Activated CD8-positive, alpha-beta memory T cell treated with anti-CD3 and anti-CD28 coated beads, Interleukin-2, amount 50 U/mL, for 48 hours (primary cell): ENCODE data around the gene DTNA.
"Not testable (repeated sequence)": the region's sequence is repeated elsewhere in the genome, so short reads cannot be mapped to it uniquely, and the experiment has no call there.

Experiments used
- DNase-seq: peaks from one replicate; pipeline ENCODE4 v3.0.0-alpha.2; 2020

Gene DTNA

DNA sequence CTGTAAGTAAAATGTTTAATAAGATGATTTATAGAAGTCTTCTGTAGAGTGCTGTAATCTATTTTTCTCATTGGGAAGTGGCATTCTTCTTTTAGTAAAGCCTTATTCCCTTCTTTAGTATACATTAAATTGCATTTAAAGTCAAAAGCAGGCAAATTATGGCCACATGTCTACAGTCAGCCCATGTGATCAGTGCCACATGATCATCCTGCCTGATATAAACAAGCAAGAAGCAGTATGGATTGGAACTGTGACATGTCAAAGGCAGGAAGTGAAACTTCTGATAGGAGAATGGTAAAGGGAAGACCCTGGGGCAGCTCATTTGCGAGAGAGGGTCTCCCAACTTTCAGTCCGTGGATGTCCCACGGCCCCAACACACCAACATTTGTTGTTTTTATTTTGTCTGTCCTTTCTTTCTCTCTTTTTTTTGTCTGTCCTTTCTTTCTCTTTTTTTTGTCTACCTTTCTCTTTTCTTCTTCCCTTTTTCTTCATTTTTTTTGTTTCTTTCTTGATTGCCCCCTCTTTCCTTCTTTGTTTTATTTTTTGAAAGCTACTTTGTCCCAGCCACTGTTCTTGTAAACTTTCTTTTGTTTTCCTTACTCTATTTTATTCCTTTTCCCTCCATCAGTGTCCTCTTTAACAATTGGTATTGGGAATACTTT, 154.9 kb downstream of the DTNA start:
- no peak for DNase-seq

DNA sequence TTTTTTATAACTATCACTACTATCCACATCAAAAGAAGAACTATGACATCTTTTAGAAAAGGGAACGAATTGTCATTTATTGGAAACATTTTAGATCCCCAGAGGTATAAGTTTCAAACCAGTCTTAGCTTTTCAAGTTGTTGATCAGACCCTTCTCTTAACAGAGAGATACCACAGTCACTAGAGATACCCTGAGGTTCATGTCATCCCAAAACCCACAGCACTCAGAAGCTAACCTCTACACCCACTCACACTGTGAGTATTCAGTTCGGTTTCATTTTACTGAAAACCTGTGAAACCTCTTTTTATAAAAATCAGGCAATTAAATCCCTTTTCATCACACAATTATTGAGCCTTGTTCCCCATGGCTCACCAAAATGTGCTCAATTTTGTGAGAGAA, 156.2 kb downstream of the DTNA start:
- no peak for DNase-seq

DNA sequence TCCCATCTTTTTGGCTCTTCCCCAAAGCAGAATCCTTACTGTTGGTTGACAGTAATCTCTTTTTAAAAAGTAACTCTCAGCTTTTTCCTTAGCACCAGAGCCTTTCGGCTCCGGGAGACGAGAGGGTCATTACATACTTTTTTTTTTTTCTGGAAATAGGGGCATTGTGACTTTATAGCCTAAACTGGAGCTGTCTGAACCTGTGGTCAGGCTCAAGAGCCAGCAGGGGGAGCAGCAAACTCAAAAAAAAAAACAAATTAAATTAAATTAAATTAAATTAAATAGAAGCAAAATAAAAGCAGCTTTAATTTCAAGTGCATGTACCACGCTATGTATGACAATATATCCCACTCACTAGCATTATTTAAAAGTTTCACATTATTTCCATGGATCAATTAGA, 156.6 kb downstream of the DTNA start:
- DNase-seq = no peak

DNA sequence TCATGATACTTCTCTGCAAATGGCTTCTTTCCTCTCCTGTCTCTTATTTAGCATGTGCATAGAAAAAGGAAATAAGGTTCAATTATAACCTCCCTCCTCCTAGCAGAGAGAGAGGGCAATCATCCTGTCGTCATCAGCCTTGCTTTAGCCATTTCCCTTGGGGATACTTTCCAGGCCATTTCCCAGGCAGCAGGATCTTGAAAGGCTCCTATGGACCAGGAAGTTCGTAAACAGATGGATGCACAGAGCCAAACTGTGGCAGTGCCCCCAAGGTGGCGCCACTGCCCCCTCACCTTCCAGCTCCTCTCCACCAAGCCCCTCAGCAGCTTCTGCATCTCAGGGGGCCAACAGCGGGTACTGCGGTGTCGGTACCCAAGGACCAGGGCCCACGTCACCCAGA, 157.4 kb downstream of the DTNA start:
- no peak for DNase-seq

DNA sequence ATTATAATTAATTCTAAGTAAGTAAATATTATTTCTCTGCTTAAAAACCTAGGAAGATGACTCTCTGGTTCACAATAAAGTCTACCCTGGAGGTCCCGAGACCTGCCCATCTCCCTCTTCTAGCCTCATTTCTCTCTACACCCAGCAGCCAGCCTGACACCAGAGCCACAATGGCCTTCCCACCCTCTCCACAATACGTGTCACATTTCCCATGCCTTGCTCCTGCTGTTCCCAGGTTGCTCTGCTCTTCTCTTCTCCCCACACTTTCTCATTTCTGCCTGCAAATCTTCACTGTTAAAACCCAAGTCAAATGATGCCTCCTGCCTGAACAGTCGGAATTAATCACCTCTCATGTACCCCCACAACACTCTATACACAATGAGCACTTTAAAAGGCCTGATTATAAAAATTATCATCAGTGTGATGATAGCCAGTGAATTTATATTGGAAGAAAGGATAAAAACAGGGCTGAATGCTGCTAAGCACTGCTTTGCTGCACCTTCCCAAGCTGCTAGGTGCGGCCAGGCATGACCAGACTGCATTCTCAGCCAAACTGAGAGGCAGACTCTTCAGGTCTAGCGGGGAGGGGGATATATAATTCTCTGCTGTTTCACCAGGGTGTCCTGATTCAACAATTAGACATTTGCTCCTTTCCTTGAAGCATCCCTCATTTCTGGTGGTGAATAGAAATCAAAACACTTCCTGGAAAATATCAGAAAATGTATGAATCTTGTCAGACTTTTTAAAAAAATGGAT, 160.6 kb downstream of the DTNA start:
- DNase-seq = no peak

DNA sequence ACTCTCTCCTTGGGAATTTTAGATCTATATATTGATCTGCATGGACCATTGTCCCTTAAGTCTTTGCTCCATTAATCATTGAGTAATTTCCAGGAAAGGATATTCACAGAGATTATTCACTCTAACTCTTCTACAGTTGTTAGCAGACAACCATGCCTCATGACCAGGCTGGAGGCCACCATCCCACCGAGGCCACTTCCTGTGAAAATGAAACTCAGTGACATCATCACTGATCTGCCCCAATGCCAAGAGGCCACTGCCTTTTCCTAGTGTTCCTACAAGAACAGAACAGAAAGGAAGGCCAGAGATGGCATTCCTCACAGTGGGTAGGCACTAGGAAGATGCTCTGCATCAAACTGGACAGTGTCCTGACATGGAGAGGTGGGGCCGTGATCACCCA, 161.3 kb downstream of the DTNA start:
- DNase-seq = no peak

DNA sequence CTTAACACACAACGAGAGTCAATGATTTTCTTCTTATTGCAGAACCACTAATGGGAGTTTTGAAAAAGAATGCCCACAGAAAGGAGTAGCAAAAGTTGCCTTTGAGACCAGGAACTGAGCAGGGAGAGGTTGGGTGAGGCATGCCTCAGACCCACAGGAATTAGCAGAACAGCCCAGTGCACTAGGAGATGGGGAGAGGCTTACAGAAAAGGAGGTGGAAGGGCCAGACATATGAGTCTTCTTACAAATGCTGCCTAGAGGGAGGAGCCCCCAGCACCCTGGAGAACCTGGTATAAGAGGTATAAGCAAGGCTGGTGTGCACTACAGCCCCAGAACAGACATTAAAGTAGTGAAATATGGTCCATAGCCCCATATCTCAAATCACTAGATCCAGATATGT, 162.0 kb downstream of the DTNA start:
- DNase-seq = no peak

DNA sequence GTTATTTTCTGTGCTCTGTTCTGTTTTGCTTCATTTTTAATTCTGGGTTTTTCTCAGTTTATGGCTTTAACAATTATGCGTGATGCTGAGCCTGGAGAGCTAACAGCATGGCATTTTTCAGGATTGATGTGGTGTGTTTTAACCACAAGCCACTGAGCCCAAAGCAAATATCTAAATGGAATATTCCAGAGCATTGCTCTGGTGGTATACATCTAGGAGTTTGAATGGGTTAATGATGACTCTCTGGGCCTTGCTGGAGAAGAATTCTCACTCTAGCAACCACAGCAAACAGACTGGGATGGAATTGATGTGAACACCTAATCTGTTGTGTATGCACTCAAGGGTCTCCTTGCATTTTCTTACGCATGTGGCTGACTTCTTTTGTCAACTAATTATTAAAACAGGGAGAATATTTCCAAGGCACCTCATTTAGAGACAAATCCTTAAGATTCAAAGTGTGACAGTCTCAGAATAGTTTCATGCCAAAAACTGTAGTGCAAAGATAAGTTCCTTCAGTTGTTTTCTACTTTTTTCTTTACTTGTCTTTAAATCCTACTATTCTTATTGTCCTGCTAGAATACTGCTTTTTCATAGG, 164.0 kb downstream of the DTNA start:
- DNase-seq = no peak

DNA sequence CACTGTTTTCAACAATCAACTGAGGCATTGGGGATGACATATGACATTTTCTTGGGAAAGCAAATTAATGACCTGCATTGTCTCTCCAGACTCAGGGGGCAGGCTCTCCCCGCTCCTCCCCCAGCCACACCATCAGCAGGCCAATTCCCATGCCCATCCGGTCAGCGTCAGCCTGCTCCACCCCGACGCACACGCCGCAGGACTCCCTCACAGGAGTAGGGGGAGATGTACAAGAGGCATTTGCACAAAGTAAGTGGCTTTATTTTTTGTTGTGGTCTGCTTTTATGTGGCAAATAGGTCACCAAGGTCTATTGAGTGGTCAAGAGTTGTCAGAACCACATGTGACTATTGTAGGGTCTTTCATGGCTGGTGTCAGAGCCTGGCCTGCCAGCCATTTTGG, 165.1 kb downstream of the DTNA start:
- DNase-seq = no peak

DNA sequence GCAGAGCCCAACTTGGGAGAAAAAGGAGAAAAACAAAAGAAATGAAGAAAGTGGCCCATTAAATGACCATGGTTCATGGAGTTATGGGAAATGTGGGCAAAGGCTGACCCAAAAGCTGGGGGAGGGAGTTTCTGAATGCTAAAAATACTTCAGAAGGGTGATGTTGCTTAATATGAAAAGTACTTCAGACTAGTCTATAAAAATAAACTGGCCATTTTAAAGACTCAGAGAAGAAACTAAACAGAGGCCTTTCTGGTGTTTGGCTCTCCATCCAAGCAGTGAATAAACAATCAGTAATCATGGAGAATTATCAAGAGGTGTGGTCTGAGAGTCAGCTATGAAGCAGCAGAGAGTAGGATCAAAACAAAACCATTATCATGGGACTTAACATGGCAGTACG, 170.3 kb downstream of the DTNA start:
- no peak for DNase-seq

DNA sequence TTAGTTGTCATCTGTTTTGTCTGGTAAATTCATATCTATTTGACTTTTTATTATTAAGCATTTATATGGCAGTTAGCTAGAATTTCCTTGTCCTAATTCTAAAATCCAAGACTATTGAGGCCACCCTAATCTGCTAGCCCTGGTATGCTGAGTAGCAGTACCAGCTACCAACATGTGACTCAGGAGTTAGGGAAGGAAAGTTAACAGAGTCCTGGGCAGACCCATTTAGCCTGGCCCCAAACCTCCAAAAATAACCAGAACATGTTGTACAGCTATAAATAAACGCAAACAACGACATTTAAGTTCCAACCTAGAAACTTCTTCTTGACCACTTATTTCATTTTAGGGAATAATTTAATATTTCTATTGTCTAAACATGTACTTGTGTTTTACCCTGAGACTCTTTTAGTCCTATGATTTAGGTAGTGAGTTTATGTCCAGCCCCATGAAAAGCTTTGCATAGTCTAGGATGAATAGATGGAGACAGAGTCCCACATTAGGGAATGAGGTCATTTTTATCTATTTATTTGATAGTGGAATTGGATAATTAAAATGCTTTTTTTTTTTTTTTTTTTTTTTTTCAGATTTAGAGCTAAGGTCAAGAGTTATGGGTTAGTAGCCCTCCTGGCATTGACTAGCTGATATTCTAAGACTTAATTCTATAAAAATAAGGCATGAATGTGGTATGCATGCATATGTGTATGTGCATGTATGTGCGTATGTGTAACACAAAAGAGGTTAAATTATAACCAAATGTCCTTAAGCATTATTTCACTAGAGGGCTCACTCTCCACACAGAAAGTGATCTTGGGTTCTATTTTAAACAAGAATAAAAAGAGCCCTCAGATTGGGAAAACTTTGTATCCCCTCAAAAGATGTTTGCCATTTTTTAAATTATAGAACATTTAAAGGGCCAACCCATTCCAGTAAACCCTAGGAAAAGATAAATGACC, 171.1 kb downstream of the DTNA start:
- DNase-seq = no peak

DNA sequence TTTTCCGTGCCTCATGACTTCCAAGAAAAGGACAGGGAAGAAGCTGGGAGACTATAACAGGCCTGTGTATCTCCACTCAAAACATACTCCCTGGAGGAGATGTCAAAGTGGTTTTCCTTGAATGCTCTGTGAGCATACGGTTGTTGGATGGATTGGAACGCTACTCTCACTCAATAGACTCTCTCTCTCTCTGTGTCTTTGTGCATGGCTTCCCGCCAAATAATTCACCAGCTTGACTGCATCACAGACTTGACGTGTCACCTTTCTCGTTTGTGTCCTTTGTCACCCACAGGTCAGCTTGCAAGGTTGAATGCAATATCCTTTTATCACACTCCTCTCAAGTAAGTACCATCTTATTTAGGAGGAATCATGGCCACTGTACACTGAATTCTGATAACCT, 174.3 kb downstream of the DTNA start:
- DNase-seq = no peak

DNA sequence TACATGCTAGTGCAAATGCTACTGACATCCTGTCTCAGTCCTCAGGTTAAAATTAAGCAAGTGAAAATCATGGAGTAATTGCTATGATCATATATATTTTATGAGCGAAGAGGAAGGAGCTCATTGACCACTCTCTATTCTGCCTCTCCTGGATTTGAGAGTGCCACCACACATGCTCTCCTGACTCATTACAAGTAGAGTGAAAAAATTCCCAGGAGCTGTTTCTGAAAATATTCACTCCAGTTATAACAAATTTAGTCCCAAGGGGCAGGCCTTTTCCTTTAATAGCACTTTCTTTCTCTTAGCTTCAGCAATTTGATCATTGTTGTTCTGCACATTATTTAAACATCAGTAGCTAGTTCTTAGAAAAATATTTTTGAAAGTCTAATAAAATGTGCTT, 176.1 kb downstream of the DTNA start:
- no peak for DNase-seq

DNA sequence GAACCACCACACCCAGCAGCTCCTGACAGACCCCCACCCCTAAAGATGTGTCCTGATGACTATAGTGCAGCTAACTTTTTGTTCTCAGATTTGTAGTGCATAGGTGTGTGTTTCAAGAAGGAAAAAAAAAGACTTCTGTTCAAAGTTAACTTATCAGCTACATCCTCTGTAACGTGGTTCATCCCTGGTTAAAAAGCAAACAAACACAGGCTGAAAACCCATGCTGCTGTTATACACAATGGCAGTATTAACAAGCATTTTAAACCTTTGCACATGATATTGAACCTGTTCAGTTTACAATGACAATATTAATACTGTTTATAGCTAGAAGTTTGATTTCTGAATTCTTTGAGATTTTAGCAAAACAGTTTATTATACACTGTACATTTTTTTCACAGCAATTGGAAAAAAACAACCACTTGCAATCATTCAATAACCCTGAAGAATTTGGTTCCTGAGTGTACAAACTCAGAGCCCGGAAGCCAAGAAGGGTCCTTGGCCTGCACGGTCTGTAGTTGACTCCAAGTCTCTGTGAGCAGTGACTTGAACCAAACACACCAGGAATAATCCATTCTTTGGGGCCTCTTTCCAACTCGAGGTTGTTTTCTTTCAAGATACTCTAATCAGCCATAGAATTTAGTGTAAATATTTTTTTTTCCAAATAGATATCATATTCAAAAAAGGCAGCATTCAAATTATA, 177.9 kb downstream of the DTNA start:
- DNase-seq = no peak

DNA sequence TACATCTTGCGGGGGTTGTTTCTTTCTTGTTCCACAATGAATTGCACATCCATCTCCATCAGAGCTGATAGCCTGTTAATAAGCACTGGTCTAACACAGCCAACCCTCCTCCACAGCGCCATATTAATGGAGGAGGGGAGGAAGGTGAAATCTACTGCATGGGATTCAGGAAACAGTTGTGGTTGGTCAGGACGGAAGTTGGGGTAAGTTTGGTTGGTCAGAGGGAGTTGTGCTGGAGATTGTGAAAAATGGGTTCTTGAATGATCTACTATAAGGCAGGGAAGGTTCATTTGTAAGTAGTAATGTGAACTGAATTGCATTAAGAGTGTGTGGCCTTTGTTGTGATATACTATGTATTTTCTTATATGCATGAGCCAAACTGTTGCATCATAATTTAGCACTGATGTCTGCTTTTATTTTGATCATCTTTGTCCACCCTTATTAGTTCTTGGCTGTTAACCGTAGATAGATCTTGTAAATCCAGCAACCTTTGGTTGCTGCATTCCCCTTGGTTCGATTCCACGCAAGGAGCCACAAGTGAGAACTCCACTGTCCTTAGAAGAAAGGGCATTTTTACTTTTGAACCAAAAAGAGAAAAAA, 180.5 kb downstream of the DTNA start:
- DNase-seq = no peak

DNA sequence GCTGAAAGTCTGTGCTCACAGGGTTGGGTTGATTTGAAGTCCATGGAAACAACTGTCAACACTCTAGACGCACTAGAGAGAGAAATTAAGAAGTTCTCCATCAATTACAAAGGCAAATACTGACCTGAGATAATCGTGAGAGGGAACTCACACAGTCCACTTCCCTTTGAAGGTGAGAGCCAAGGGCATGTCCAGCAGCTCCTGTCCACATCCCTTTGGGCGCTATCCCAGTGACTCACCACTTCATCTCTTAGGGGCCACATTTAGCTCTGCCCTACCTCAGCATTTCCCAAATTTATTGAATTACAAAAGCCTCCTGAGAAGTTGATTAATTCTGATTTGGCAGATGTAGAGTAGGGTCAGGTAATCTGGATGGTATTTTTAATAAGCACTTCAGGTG, 182.3 kb downstream of the DTNA start:
- DNase-seq = no peak

DNA sequence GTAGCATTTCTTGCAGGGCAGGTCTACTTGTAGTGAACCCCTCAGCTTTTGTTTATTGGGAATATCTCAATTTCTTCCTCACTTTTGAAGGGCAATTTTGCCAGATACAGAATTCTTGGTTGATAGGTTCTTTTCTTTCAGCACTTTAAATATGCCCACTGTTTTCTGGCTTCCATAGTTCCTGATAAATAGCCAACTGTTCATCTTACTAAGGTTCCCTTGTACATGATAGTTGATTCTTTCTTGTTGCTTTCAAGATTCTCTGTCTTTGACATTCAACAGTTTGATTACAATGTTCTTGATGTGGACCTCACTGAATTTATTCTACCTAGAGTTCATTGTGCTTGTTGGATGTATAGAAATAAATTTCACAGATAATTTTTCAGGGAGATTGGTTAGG, 183.1 kb downstream of the DTNA start:
- no peak for DNase-seq

DNA sequence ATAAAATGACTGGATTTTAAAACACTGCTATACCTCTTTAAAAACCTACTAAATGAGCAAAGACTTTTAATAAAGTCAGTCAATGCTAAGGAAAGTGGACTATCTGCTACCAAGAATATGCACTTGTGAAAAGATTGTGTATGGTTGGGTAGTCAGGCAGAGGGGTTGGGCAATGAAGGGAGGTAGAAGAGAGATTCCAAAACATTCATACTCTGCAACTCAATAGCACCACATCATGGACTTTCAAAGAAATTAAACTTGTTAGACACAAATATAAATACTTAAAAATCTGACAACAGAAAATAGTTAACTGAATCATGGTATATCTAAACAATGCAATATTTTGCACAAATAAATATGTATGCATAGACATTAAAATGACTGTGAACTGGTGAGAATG, 191.2 kb downstream of the DTNA start:
- no peak for DNase-seq

DNA sequence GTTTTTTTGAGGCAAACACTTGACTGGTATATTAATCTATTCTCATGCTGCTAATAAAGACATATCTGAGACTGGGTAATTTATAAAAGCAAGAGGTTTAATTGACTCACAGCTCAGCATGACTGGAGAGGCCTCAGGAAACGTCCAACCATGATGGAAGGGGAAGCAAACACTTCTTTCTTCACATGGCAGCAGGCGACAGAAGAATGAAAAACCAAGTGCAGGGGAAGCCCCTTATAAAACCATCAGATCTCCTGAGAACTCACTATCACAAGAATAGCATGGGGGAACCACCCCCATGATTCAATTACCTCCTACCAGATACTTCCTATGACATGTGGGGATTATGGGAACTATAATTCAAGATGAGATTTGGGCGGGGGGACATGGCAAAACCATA, 194.9 kb downstream of the DTNA start:
- DNase-seq = no peak

DNA sequence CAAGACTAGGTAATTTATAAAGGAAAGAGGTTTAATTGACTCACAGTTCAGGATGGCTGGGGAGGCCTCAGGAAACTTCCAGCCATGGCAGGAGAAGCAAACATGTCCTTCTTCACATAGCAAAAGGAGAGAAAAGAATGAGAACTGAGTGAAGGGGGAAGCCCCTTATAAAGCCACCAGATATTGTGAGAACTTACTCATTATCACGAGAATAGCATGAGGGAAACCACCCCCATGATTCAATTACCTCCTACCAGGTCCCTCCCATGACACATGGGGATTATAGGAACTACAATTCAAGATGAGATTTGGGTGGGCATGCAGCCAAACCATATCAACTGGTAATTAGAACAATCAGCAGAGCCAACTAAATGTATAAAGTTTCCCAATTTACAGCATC, 196.9 kb downstream of the DTNA start:
- not testable (repeated sequence) for DNase-seq

DNA sequence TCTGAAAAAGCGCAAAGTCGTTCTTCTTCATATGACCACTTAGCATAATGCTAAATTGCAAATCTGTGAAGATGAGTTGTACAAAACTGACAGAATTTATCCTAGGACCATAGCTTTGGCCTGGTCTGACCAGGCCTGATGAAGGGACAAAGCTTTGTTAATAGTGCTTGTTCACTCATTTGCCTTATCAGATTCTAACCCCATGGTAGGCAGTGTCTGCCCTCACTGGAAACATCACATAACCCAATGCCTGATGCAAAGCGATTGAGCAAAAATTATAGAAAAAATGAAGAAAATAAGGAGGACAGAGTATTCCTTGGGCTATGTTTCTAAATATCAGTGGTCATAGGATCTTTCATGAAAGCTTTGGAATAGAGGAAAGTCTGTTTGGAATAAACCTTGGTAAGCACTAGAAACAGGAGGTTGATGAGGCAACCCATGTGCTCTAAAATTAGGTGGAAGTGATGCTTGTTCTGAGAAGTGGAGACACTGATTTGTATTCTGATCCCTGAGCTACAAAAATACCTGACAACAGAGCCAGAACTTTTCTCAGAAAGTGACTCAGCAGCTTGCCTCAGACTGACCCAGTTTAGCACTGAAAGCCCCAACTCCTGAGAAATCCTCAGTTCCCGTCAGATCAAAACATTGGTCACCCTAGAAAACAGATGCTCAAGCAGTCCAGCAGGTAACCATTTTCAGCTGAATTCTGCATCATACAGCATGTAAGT, 199.7 kb downstream of the DTNA start:
- DNase-seq = no peak

DNA sequence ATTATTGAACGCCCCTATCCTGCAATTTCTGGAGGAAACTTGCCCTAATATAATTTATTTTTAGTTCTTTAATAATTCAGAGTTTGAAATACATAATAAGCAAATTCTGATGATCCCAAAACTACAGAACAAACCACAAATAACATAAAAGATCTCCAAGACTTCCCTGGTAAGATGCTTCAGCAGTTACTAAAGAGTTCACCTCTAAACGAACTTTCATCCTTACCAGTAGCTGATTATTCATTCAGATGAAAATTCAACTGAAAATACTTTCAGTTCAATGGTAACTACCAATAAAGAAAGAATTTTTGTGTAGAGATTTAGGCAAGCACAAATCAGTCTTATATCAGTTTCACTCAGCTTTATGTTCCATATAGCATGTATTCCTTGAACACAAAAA, 201.0 kb downstream of the DTNA start:
- no peak for DNase-seq
